ENCODE measurements around the gene CCDC200. TPM values are rescaled to one million over a fixed set of nuclear protein-coding genes. Genes with fewer than 3 reads are reported as not detected.

The CCDC200 gene
- total and polyA plus RNA-seq, 2 of the 13 experiments (the other 11 are each of a cell fraction or from before 2014, with no cell fraction given): not detected

GRCh38 chr17:43171586-43172487, 56.6 kb downstream of the CCDC200 start (continued):
- TF ChIP-seq ZNF770 (CRISPR knock-in tag; IDR thresholded peaks at IDR 0.05): peak; percentile 85
- 0 out of 2 replicates have a peak, but pooled peaks have one; percentile 59 for TF ChIP-seq MIXL1 (CRISPR knock-in tag; IDR thresholded peaks at IDR 0.05)
- peak; percentile 80; the same call in 1 of the 2 replicates for TF ChIP-seq SNAI1 (CRISPR knock-in tag; IDR thresholded peaks at IDR 0.05; ENCODE audit: borderline replicate concordance)
- TF ChIP-seq NAIF1 (CRISPR knock-in tag; IDR thresholded peaks at IDR 0.05; ENCODE audit: borderline replicate concordance): no peak
- TF ChIP-seq, protein P1, sequence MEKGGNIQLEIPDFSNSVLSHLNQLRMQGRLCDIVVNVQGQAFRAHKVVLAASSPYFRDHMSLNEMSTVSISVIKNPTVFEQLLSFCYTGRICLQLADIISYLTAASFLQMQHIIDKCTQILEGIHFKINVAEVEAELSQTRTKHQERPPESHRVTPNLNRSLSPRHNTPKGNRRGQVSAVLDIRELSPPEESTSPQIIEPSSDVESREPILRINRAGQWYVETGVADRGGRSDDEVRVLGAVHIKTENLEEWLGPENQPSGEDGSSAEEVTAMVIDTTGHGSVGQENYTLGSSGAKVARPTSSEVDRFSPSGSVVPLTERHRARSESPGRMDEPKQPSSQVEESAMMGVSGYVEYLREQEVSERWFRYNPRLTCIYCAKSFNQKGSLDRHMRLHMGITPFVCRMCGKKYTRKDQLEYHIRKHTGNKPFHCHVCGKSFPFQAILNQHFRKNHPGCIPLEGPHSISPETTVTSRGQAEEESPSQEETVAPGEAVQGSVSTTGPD (CRISPR knock-in tag; IDR thresholded peaks at IDR 0.05): no peak
- no peak for TF ChIP-seq TMF1 (CRISPR knock-in tag; IDR thresholded peaks at IDR 0.05; ENCODE audit: low read depth)
- TF ChIP-seq FOXJ3 (CRISPR knock-in tag; IDR thresholded peaks at IDR 0.05; ENCODE audit: borderline replicate concordance): no peak
- TF ChIP-seq IRF2 (CRISPR knock-in tag; IDR thresholded peaks at IDR 0.05): no peak
- no peak for TF ChIP-seq ZNF766 (CRISPR knock-in tag; IDR thresholded peaks at IDR 0.05; ENCODE audit: borderline replicate concordance)
- TF ChIP-seq ZNF674 (CRISPR knock-in tag; IDR thresholded peaks at IDR 0.05; ENCODE audit: low read depth): 0 out of 2 replicates have a peak, but pooled peaks have one; percentile 22
- TF ChIP-seq ZFP36 (IDR thresholded peaks at IDR 0.05; ENCODE audit: borderline replicate concordance, low read depth, low read length, partially characterized antibody): no peak
- TF ChIP-seq ZNF850 (CRISPR knock-in tag; conservative IDR thresholded peaks at IDR 0.05): no peak
- TF ChIP-seq, protein P2, sequence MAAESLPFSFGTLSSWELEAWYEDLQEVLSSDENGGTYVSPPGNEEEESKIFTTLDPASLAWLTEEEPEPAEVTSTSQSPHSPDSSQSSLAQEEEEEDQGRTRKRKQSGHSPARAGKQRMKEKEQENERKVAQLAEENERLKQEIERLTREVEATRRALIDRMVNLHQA (CRISPR knock-in tag; IDR thresholded peaks at IDR 0.05): no peak
- no peak for TF ChIP-seq ZFP36L2 (CRISPR knock-in tag; IDR thresholded peaks at IDR 0.05)
- TF ChIP-seq HOXD1 (CRISPR knock-in tag; IDR thresholded peaks at IDR 0.05): no peak
- peak; percentile 44; the same call in 1 of the 2 replicates for TF ChIP-seq TGIF2 (CRISPR knock-in tag; IDR thresholded peaks at IDR 0.05)
- no peak for TF ChIP-seq ZNF776 (CRISPR knock-in tag; IDR thresholded peaks at IDR 0.05)
- TF ChIP-seq NCOA2 (CRISPR knock-in tag; IDR thresholded peaks at IDR 0.05): peak; percentile 37; the same call in 1 of the 2 replicates
- peak; percentile 33; the same call in 1 of the 2 replicates for TF ChIP-seq FOXK1 (CRISPR knock-in tag; IDR thresholded peaks at IDR 0.05; ENCODE audit: borderline replicate concordance, low read depth)
- TF ChIP-seq ARID2 (CRISPR knock-in tag; IDR thresholded peaks at IDR 0.05; ENCODE audit: borderline replicate concordance): no peak
- TF ChIP-seq ZNF256 (CRISPR knock-in tag; conservative IDR thresholded peaks at IDR 0.05): no peak
- no peak for TF ChIP-seq SUZ12 (IDR thresholded peaks at IDR 0.05; ENCODE audit: low read depth, low read length)
- TF ChIP-seq ZBTB38 (CRISPR knock-in tag; IDR thresholded peaks at IDR 0.05): no peak
- no peak for TF ChIP-seq JDP2 (CRISPR knock-in tag; IDR thresholded peaks at IDR 0.05; ENCODE audit: borderline replicate concordance)
- TF ChIP-seq JUND (CRISPR knock-in tag; IDR thresholded peaks at IDR 0.05): no peak
- no peak for TF ChIP-seq KDM5A (IDR thresholded peaks at IDR 0.05; ENCODE audit: borderline replicate concordance, low read length)
- TF ChIP-seq NFIB (CRISPR knock-in tag; IDR thresholded peaks at IDR 0.05; ENCODE audit: borderline replicate concordance): peak; percentile 75; the same call in 1 of the 2 replicates

Measured in HepG2 (cell line).